Kidney (tissue), 14 donors: Measurements from ENCODE around the gene RXYLT1. TPM values are rescaled to one million over a fixed set of nuclear protein-coding genes. Genes with fewer than 3 reads are reported as not detected.

Experiments
- DNase-seq, 5 donors: peaks; one replicate each; pipeline ENCODE4 v3.0.0-alpha.2; 2013 to 2020
- FAIRE-seq: peaks from 2 replicates; lab custom pipeline; 2012; peaks lifted over from hg19 to GRCh38; lab: Jason Lieb, UNC
- H3K27ac ChIP-seq, 2 donors: one replicate each; pipeline ENCODE4 v1.7.0; 2013; ENCODE audit warnings: low read depth in 2 of 2, low read length in 2 of 2, inconsistent platforms in 1 of 2
- H3K27me3 ChIP-seq: one replicate; pipeline ENCODE4 v1.7.1; 2013; ENCODE audit warnings: low read length, inconsistent platforms; ENCODE audit not compliant: control insufficient read depth, insufficient read depth
- H3K36me3 ChIP-seq, 3 donors: one replicate each; pipeline versions ENCODE4 v1.7.0 to v1.7.1; 2013; ENCODE audit warnings: low read length in 3 of 3, control low read depth in 1 of 3, inconsistent platforms in 1 of 3; ENCODE audit not compliant: insufficient read depth in 3 of 3, control insufficient read depth in 2 of 3
- H3K4me1 ChIP-seq, 3 donors: one replicate each; pipeline versions ENCODE4 v1.7.0 to v1.7.1; 2013; ENCODE audit warnings: low read length in 3 of 3, inconsistent platforms in 1 of 3, low read depth in 1 of 3; ENCODE audit not compliant: control insufficient read depth in 2 of 3, insufficient read depth in 2 of 3
- H3K4me3 ChIP-seq, 3 donors: one replicate each; pipeline versions ENCODE4 v1.7.0 to v1.8.1; 2013; ENCODE audit warnings: low read length in 3 of 3, control low read depth in 1 of 3, inconsistent platforms in 1 of 3
- H3K9ac ChIP-seq, 3 donors: one replicate each; pipeline versions ENCODE4 v1.7.0 to v1.7.1; 2013; ENCODE audit warnings: low read length in 3 of 3, control low read depth in 1 of 3, inconsistent platforms in 1 of 3
- H3K9me3 ChIP-seq, 3 donors: one replicate each; pipeline versions ENCODE4 v1.7.0 to v1.7.1; 2013; ENCODE audit warnings: low read length in 3 of 3, control low read depth in 1 of 3, inconsistent platforms in 1 of 3; ENCODE audit not compliant: control insufficient read depth in 2 of 3, insufficient read depth in 1 of 3
- intact Hi-C: fragments of 100-400 bp; cut with DNase I; formaldehyde crosslinking; loops from one replicate; pipeline ENCODE4 v1.11.1; 2022
- polyA plus RNA-seq: library from polyadenylated mRNA; stranded (reverse); fragments of 350-450 nt; fragmentation: Illumina TruSeq; extraction: RNeasy Lipid Tissue Mini Kit (QIAGEN cat#74804); gene quantifications from one replicate; pipeline ENCODE4 v1.2.3, GENCODE V29; 2014; ENCODE audit warnings: low read depth, low replicate concordance; ENCODE audit not compliant: insufficient read depth
- total RNA-seq: library from RNA; stranded (reverse); fragmentation: NEBNext Ultra II Directional; extraction: Animal tissue kit (Norgen Biotek cat#: 25700); gene quantifications from one replicate; pipeline ENCODE4 v1.2.1, GENCODE V29; 2021
- TF ChIP-seq, protein P1 (sequence below): IDR thresholded peaks from 3 replicates; pipeline ENCODE4 v1.5.1; 2012; ENCODE audit warnings: mild to moderate bottlenecking, moderate library complexity, borderline replicate concordance; ENCODE audit not compliant: insufficient read depth; ENCODE audit errors: extremely low read depth
- donor health status: control.
- donor health status: control.
- donor health status: control.
- donor health status: control.
- donor health status: control.
- donor health status: DM: yes; HTN: yes; CAD: no.
- donor health status: Normal renal cell carcinoma (clear cell type).

RXYLT1 gene
- total and polyA plus RNA-seq, 2 donors from 2014 or later: 15.9 to 17.5 TPM

DNA sequence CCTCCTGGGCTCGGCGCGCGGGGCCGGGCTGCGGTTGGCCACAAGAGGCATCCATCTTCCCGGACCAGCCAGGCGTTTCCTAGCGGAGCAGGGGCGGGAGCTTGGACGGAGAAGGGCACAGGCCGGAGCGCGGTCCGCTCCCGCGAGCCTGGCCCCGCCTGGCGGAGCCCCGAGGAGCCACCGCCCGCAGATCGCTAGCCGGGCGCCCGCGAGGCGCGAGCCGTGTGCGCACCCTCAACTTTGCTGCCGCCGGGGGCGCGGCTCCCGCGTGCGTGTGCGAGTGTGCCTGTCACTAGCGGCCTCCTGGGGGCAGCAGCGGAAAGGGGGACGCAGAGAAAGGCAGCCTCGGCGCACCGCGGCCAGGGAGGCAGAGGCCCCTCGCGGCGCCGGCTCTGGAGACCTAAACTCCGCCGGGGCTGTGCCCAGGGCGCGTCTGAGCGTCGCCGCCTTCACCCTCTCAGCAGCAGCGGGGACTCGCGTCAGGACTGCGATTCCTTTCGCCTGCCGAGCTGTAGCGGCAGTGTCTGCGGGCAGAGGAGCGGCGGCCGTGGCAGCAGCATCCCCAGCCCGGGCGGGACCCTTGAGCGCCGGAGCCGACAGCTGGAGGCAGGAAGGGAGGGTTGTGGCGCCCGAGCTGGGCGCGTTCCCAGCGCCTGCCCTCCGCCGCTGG lies 64.1 kb downstream of the RXYLT1 start:
- Histone ChIP-seq H3K9ac (peak overlapping the region; percentile 38 to 97 (median 92)), H3K4me3 (peak overlapping the region; percentile 62 to 99 (median 99)), H3K27ac (peak overlapping the region; percentile 85 to 90), H3K27me3 (no peaks in the 10 kb centered on the region), H3K4me1 (peaks cover 3 to 9% (median 4%) of the 10 kb centered on the region in 3 donors), H3K36me3 (no peaks in the 10 kb centered on the region), H3K9me3 (no peaks in the 10 kb centered on the region)
- peak; percentile 95 to 98 (median 97) for DNase-seq
- TF ChIP-seq, protein P1, sequence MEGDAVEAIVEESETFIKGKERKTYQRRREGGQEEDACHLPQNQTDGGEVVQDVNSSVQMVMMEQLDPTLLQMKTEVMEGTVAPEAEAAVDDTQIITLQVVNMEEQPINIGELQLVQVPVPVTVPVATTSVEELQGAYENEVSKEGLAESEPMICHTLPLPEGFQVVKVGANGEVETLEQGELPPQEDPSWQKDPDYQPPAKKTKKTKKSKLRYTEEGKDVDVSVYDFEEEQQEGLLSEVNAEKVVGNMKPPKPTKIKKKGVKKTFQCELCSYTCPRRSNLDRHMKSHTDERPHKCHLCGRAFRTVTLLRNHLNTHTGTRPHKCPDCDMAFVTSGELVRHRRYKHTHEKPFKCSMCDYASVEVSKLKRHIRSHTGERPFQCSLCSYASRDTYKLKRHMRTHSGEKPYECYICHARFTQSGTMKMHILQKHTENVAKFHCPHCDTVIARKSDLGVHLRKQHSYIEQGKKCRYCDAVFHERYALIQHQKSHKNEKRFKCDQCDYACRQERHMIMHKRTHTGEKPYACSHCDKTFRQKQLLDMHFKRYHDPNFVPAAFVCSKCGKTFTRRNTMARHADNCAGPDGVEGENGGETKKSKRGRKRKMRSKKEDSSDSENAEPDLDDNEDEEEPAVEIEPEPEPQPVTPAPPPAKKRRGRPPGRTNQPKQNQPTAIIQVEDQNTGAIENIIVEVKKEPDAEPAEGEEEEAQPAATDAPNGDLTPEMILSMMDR: peak; percentile 88
- no peak for FAIRE-seq
- intact Hi-C loops: no loop called here

DNA sequence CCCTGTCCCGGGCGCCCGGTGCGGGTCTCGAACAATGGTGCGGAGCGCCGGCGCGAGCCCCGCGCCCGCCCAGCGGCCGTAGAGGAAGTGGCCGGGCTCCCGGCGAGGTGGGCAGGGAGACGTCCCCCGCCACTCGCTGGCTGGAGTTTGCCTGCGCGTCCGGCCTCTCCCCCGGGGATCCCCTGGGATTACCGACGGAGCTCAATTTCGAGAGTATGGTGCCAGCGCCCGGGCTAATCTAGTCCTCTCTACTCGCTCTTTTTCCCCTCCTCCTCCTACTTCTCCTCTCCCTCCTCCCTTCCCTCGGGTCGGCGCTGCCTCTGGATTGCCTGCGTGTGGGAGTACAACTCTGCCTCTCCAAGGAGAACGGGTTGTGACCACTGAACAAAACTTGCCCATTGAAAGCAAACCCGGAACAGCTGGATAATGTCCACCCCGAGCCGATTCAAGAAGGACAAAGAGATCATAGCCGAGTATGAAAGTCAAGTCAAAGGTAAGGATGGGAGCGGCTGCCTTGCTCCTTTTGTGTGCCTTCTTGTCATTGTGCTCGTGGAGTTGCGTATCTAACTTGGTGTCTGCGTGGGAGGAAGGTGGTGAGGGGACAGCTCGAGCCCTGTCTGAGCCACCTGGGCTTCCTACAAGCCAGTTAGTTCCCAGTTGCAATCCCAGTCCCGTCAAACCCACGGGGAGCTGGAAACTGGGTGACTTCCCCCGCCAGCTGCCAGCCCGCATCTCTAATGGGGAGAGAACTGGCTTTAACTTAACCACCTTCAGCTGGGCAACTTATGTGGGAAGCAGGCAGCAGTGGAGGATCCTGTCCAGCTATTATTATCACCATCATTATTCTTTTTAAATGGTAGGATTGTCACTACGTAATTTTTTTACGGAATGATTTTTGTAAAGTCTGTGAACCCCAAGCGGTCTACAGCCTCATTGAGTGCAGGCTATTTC lies 65.0 kb downstream of the RXYLT1 start, which contains the start of gene SRGAP1:
Gene SRGAP1, plus strand, starts transcription at position 310 of the 951 bp plus-strand sequence. Its CDS starts 117 bp downstream, at position 427.
- no peak for FAIRE-seq
- H3K27me3 ChIP-seq: no peaks in the 10 kb centered on the region
- intact Hi-C loops: no loop called here

DNA sequence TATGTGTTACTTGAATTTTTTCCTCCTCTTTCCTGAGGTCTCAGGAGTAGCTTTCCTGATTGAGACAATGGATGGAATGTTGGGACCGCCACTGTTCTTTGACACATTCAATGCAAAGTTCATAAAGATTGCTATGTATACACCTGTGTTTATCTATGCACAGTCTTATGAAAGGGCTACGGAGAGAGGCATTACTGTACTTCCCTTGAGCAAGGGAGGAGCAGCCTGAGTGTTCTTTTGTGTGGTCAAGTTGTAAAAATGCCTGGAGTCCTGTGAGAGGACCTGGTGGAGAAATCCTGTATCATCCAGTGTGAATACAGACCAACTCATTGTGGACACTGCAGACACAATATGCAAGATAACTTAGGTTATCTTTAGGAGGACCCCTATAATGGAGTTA lies 66.0 kb downstream of the RXYLT1 start:
- Histone ChIP-seq H3K36me3 (no peaks in the 10 kb centered on the region), H3K9ac (peak overlapping the region; percentile 25 to 96 (median 32)), H3K4me3 (peak overlapping the region; percentile 95 to 99 (median 99)), H3K27me3 (no peaks in the 10 kb centered on the region), H3K9me3 (no peaks in the 10 kb centered on the region), H3K4me1 (peaks cover 3 to 17% (median 16%) of the 10 kb centered on the region in 3 donors), H3K27ac (no peak overlapping the region)
- intact Hi-C loops: no loop called here
- TF ChIP-seq, protein P1: no peak
- DNase-seq (peak in 1 of 5 donors; percentile 46), FAIRE-seq (no peak)

More for the DNA sequence above, 65.0 kb downstream of the RXYLT1 start, which contains the start of gene SRGAP1:
- H3K36me3 ChIP-seq: no peaks in the 10 kb centered on the region
- H3K9ac ChIP-seq: peak within 1 kb of the TSS; percentile 92 to 97 (median 96)
- peak; percentile 86 to 95 (median 92) for DNase-seq
- peaks cover 3 to 13% (median 6%) of the 10 kb centered on the region in 3 donors for H3K4me1 ChIP-seq
- H3K27ac ChIP-seq: peak within 1 kb of the TSS; percentile 85 to 90
- peak within 1 kb of the TSS; percentile 95 to 99 (median 99) for H3K4me3 ChIP-seq
- no peaks in the 10 kb centered on the region for H3K9me3 ChIP-seq
- TF ChIP-seq, protein P1: peak; percentile 11
